HG03039 (cell line): ENCODE data around the gene AK8.

Experiments
- ATAC-seq: cut with Tn5 transposase; IDR thresholded peaks from one replicate; pipeline ENCODE4 v1.9.1; 2021; ENCODE audit warnings: mild to moderate bottlenecking, moderate library complexity; ENCODE audit not compliant: unreplicated experiment

Gene AK8

GRCh38 chr9:132826621-132827365, 51.3 kb downstream of the AK8 start:
- no peak for ATAC-seq

DNA sequence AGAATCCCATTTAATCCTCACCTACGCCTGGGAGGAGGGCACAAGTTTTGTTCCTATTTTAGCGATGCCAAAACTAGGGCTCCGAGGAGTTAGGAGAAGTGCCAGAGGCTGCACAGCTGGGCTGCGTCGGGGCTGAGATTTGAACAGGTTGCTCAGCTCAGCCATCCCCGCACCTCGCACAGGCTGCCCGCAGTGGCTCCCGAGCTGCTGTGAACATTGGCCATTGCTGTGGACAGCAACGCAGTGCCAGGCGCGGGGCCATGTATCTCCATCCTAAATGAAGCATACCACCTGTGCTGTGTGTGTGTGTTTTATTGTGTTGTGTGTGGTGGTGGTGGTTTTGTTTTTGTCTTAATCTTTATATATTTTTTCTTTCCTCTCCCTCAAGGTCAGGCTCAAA, 52.0 kb downstream of the AK8 start:
- no peak for ATAC-seq

- no peak for ATAC-seq
These were observed 52.7 kb downstream of the AK8 start for GRCh38 chr9:132825430-132825829.

DNA sequence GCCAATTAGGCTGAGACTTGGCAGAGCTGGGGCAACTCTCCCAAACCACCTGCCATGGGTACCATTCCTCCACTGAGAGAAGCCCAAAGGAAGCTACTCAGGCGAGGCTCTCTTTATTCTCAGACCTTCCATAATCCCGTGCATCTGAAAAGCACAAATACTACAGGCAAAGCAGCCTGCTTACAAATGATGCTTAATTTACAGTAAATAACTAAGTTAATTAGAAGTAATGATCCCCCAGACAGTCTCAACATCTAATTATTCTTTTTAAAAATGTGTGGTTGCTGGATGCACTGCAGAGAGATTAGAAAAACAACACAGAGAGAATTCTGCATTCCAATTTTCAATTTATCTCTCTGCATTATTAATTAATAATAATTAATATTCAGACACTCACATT, 53.1 kb downstream of the AK8 start:
- no peak for ATAC-seq

DNA sequence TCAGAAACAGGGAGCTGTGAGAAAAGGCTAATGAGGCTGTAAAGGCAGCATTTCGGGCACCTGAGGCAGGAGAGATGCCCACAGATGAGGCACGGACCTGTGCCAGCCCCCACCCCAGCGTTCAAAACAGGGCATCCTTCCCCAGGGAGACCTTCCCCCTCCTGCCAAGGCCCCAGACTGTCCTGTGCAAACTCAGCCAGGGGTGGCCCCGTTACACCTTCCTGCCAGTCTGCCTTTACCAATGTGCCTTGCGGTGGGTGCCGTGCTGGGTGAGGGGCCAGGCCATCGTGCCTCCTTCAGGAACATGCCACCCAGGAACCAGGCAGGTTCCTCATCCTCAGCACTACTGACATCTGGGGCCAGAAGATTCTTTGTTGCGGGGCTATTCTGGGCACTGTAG, 53.9 kb downstream of the AK8 start:
- no peak for ATAC-seq

GRCh38 chr9:132823370-132824145, 54.5 kb downstream of the AK8 start:
- no peak for ATAC-seq

GRCh38 chr9:132820169-132820944, 57.7 kb downstream of the AK8 start:
- ATAC-seq = no peak

DNA sequence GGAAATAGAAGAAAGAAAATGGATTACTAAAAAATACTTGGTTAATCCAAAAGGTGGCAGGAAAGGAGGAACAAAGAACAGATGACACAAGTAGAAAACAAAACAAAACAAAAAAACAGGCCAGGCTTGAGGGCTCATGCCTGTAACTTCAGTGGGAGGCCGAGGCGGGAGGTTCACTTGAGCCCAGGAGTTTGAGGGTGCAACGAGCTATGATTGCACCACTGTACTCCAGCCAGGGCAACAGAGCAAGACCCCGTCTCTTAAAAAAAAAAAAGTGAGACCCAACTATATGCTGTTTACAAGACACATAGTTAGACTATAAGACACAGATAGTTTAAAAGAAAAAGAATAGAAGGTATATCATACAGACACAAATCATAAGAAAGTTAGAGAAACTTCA, 59.5 kb downstream of the AK8 start:
- no peak for ATAC-seq

DNA sequence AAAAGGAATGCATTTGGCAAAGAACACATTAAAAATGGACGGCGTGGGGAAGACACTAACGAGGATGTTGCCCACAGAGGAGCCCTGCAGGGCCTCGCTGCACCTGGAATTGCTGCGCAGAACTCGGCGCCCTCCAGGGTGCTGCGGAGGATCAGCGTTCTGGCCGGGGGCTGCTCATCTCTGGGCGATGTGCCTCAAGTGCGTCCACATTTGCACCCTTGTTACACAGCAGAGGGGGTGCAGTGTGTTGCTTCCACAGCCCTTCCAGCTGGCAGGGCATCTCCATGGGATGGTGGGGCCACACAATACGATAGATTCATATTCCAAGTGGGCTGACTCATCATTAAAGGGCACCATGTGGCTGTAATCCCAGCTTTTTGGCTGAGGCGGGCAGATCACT, 63.1 kb downstream of the AK8 start:
- ATAC-seq = no peak

DNA sequence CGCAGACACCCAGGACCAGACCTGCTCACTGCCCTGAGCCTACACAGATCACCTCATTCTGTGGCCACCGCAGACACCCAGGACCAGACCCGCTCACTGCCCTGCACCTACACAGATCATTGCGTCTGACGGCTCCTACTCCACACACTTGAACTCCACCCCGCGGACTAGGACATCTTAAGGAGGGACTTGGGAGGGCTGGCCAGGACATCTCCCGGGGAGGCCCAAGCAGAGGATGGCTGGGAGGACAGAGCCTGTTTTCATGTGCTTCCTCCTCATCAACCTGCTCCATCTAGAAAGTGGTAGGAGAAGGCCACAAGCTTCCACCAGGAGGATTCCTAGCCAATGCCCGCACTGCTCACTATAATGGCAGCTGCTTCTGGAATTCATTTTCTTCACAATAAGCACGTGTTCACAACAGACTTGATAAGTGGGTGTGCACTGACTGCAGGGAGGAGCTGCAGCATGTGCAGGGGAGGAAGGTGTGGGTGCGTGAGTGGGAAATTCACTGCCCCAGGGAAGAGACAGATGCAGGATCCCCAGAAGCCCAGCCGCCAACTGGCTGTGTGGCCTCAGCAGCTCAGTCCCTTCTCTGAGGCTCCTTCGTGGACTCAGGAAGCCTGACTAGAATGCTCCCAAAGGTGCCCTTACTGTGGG, 64.8 kb downstream of the AK8 start:
- ATAC-seq = no peak

DNA sequence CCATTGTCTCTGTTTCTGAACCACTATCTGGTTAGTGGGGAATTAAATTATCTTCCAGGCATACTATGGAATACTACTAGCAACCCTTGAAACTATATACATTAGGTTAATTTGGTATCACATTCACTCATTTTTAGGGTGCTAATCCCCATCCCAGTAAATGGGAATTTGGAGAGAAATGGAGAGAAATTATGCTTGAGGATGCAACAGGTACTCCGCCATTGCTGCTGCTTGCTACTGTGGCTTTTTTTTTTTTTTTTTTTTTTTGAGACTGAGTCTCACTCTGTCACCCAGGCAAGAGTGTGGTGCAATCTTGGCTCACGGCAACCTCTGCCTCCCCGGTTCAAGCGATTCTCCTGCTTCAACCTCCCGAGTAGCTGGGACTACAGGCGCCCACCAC, 66.1 kb downstream of the AK8 start:
- no peak for ATAC-seq

GRCh38 chr9:132810314-132810713, 67.8 kb downstream of the AK8 start:
- no peak for ATAC-seq

- ATAC-seq = no peak
These were observed 68.3 kb downstream of the AK8 start for GRCh38 chr9:132809677-132810271.

DNA sequence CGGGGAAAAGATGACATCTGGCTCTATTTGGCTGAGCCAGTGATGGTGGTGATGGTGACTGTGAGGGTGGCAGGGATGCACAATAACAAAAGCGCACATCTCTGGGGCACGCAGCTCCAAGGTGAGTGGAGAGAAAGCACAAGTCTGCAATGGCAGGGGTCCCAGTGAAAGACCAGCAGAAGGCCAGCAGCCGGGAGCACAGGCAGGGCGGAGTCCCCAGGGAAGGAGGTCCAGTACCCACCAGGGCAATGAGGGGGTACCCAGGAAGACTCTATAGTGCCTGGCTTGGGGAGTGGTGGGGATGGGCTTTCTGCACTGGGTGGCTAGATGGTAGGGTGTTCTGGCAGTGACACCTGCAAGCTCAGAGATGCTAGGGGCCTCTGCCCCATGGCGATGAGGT, 69.4 kb downstream of the AK8 start:
- no peak for ATAC-seq

DNA sequence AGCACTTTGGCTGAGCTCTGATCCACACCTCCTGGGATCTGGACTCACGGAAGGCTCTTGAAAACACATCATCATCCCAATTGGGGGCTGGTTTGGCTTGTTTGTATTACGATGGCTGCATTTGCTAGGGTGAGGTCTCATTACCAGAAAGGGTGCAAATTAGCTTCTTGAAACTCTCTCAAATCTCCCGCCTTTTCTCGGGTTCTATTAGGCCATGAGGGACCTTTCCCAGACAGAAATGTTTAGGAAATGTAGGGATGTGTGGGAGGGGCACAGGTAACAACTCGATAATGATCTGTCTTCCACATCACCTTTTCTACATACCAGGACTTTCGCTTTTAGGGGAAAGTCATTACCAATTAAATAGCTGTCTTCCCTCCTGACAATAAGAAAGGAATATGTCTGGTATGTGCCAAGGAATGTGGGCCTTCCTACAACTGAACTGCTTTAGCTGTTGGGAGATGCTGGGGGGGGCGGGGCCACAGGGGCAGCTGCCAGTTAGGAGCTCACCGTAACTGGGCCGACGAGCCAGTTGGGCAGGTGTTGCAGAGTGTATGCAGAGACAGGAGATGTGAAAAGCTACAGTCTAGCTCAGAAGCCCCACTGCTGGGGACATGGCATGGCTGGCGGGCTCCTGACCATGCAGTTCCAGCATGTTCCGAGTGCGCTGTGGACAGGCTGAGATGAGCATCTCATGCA, 71.2 kb downstream of the AK8 start:
- ATAC-seq = no peak

DNA sequence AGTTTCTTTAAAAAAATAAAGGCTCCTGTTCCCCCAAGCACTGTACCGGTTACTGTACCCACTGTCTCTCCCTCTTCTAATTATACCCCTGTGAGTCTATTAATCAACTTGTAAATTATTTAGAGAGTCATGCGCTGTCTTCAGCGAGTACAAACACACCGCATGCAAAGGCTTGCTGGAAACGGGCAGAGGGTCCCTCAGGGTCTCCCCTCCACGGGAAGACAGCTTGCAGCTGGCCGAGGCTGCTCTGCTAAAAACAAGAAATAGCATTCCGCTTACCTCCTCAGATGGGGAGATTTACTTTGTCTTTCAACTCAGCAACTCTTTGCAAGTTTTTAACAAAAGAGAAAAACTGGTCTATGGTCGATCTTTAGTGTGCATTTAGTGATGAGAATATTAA, 71.8 kb downstream of the AK8 start:
- ATAC-seq = no peak

DNA sequence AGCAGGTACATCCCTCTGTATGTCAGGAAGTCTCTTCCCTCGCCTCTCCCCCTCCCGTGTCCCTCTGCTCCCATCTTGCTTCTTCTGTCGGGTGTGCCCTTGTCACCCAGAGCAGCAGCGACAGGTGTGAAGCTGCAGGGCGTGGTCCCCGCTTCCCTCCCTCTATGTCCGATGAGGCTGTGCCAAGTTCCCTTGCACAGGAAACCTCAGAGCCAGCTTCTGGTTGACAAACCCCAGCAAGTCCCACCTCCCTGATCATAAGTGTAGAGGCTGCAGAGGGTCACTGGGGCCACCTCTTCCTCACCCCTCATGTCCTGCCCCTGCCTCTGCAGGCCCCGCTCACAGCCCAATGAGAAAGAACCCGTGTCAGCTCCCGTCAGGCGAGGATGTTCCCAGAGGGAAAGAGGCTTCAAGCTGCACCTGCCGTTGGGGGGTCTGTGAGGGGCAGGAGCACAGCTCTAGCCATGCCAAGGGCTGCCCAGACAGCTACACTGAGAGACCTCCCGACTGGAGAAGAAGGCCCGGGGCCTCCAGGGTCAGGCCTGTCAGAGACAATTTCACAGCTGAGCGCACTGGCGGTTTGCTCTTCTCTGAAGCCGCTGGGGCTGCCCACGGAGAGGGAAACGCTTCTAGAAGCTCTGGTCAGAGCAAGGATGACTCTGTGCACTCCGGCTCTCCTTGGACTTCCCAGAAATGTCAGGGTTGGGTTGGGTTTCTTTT, 73.3 kb downstream of the AK8 start:
- no peak for ATAC-seq

- no peak for ATAC-seq
These were observed 75.8 kb downstream of the AK8 start for GRCh38 chr9:132802121-132802795.

DNA sequence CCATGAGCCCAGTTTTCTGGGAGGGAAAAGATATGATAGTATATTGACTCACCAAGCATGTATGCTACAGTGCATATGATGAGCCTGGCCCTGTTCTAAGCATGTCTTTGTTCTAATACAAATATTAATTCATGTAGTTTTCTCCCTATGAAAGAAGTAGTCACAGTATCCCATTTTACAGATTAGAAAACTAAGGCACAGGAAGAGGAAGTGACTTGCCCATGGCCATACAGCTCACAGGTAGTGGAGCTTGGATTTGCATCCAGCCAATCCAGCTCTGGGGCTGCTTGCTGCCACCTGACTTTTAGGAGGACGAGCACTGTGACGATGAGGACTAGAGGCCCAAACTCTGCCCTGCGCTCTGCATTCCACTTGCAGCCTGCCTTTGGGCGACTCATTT, 76.4 kb downstream of the AK8 start:
- ATAC-seq = no peak
